ENCODE data around the gene ANKRD63.

- TF ChIP-seq, protein P1, sequence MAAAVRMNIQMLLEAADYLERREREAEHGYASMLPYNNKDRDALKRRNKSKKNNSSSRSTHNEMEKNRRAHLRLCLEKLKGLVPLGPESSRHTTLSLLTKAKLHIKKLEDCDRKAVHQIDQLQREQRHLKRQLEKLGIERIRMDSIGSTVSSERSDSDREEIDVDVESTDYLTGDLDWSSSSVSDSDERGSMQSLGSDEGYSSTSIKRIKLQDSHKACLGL (CRISPR knock-in tag; IDR thresholded peaks at IDR 0.05; ENCODE audit: borderline replicate concordance, poor library complexity, severe bottlenecking): no peak
- TF ChIP-seq ARID3B (CRISPR knock-in tag; IDR thresholded peaks at IDR 0.05; ENCODE audit: borderline replicate concordance): no peak
- no peak for TF ChIP-seq RAD21 (CRISPR knock-in tag; conservative IDR thresholded peaks at IDR 0.05 in 1 of 2, IDR thresholded peaks at IDR 0.05 in 1 of 2)
- no peak for TF ChIP-seq LARP7 (IDR thresholded peaks at IDR 0.05)
- TF ChIP-seq, protein P2, sequence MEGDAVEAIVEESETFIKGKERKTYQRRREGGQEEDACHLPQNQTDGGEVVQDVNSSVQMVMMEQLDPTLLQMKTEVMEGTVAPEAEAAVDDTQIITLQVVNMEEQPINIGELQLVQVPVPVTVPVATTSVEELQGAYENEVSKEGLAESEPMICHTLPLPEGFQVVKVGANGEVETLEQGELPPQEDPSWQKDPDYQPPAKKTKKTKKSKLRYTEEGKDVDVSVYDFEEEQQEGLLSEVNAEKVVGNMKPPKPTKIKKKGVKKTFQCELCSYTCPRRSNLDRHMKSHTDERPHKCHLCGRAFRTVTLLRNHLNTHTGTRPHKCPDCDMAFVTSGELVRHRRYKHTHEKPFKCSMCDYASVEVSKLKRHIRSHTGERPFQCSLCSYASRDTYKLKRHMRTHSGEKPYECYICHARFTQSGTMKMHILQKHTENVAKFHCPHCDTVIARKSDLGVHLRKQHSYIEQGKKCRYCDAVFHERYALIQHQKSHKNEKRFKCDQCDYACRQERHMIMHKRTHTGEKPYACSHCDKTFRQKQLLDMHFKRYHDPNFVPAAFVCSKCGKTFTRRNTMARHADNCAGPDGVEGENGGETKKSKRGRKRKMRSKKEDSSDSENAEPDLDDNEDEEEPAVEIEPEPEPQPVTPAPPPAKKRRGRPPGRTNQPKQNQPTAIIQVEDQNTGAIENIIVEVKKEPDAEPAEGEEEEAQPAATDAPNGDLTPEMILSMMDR (IDR thresholded peaks at IDR 0.05 in 2 of 3, conservative IDR thresholded peaks at IDR 0.05 in 1 of 3; ENCODE audit: insufficient read depth in 2 of 3, low read depth in 1 of 3, low read length in 3 of 3): no peak
- TF ChIP-seq EGR1 (conservative IDR thresholded peaks at IDR 0.05): no peak
- TF ChIP-seq ZNF274 (IDR thresholded peaks at IDR 0.05; ENCODE audit: borderline replicate concordance, low read depth, low read length): no peak
- TF ChIP-seq RB1 (IDR thresholded peaks at IDR 0.05; ENCODE audit: low read depth): no peak
These were observed 30.9 kb upstream of the ANKRD63 start for GRCh38 chr15:40313531-40314398.

Data from K562 (cell line).